ENCODE results near the gene ARHGEF28.

The ARHGEF28 gene

GRCh38 chr5:73808911-73809310 is 182.9 kb downstream of the ARHGEF28 start:
- Histone ChIP-seq H3K36me3 (ENCODE audit: insufficient read depth, insufficient read length, low read length) (no peaks in the 10 kb centered on the region), H3K9me3 (ENCODE audit: insufficient read depth, low read length) (no peaks in the 10 kb centered on the region), H3K4me3 (ENCODE audit: insufficient read length, low read depth) (no peak overlapping the region), H3K4me1 (ENCODE audit: insufficient read depth, insufficient read length) (no peaks in the 10 kb centered on the region), H3K9ac (ENCODE audit: insufficient read length, low read depth) (no peak overlapping the region), H3K27me3 (ENCODE audit: insufficient read depth, insufficient read length) (no peaks in the 10 kb centered on the region)
- DNase-seq (ENCODE audit: low read depth, low spot score) = no peak
- TF ChIP-seq YY1 (IDR thresholded peaks at IDR 0.05; ENCODE audit: insufficient read depth, insufficient read length) (no peak), ZNF274 (IDR thresholded peaks at IDR 0.05; ENCODE audit: low read depth, low read length) (no peak), SUZ12 (IDR thresholded peaks at IDR 0.05; ENCODE audit: extremely low read depth, insufficient read depth, insufficient read length) (no peak)

- no peaks in the 10 kb centered on the region for H3K27me3 ChIP-seq (ENCODE audit: insufficient read depth, insufficient read length)
- H3K9ac ChIP-seq (ENCODE audit: insufficient read length, low read depth) = no peak overlapping the region
These were observed 184.4 kb downstream of the ARHGEF28 start for GRCh38 chr5:73810429-73810828.

GRCh38 chr5:73812457-73812856 is 186.5 kb downstream of the ARHGEF28 start:
- DNase-seq (ENCODE audit: low read depth, low spot score) = no peak
- Histone ChIP-seq H3K27me3 (ENCODE audit: insufficient read depth, insufficient read length) (no peaks in the 10 kb centered on the region), H3K36me3 (ENCODE audit: insufficient read depth, insufficient read length, low read length) (no peaks in the 10 kb centered on the region), H3K9me3 (ENCODE audit: insufficient read depth, low read length) (no peaks in the 10 kb centered on the region), H3K4me1 (ENCODE audit: insufficient read depth, insufficient read length) (no peaks in the 10 kb centered on the region), H3K4me3 (ENCODE audit: insufficient read length, low read depth) (no peak overlapping the region), H3K9ac (ENCODE audit: insufficient read length, low read depth) (no peak overlapping the region)
- TF ChIP-seq SUZ12 (IDR thresholded peaks at IDR 0.05; ENCODE audit: extremely low read depth, insufficient read depth, insufficient read length) (no peak), ZNF274 (IDR thresholded peaks at IDR 0.05; ENCODE audit: low read depth, low read length) (no peak), YY1 (IDR thresholded peaks at IDR 0.05; ENCODE audit: insufficient read depth, insufficient read length) (no peak)

More at GRCh38 chr5:73810429-73810828, 184.4 kb downstream of the ARHGEF28 start:
- no peak for TF ChIP-seq SUZ12 (IDR thresholded peaks at IDR 0.05; ENCODE audit: extremely low read depth, insufficient read depth, insufficient read length)
- TF ChIP-seq YY1 (IDR thresholded peaks at IDR 0.05; ENCODE audit: insufficient read depth, insufficient read length) = no peak
- no peak for TF ChIP-seq ZNF274 (IDR thresholded peaks at IDR 0.05; ENCODE audit: low read depth, low read length)
- H3K9me3 ChIP-seq (ENCODE audit: insufficient read depth, low read length) = no peaks in the 10 kb centered on the region
- no peaks in the 10 kb centered on the region for H3K36me3 ChIP-seq (ENCODE audit: insufficient read depth, insufficient read length, low read length)
- H3K4me3 ChIP-seq (ENCODE audit: insufficient read length, low read depth) = no peak overlapping the region
- no peaks in the 10 kb centered on the region for H3K4me1 ChIP-seq (ENCODE audit: insufficient read depth, insufficient read length)
- no peak for DNase-seq (ENCODE audit: low read depth, low spot score)

GRCh38 chr5:73812962-73813588 is 187.1 kb downstream of the ARHGEF28 start:
- no peak for DNase-seq (ENCODE audit: low read depth, low spot score)
- Histone ChIP-seq H3K9me3 (ENCODE audit: insufficient read depth, low read length) (no peaks in the 10 kb centered on the region), H3K4me3 (ENCODE audit: insufficient read length, low read depth) (no peak overlapping the region), H3K9ac (ENCODE audit: insufficient read length, low read depth) (no peak overlapping the region), H3K27me3 (ENCODE audit: insufficient read depth, insufficient read length) (no peaks in the 10 kb centered on the region), H3K36me3 (ENCODE audit: insufficient read depth, insufficient read length, low read length) (no peaks in the 10 kb centered on the region), H3K4me1 (ENCODE audit: insufficient read depth, insufficient read length) (no peaks in the 10 kb centered on the region)
- TF ChIP-seq ZNF274 (IDR thresholded peaks at IDR 0.05; ENCODE audit: low read depth, low read length) (no peak), SUZ12 (IDR thresholded peaks at IDR 0.05; ENCODE audit: extremely low read depth, insufficient read depth, insufficient read length) (no peak), YY1 (IDR thresholded peaks at IDR 0.05; ENCODE audit: insufficient read depth, insufficient read length) (no peak)

- Histone ChIP-seq H3K36me3 (ENCODE audit: insufficient read depth, insufficient read length, low read length) (no peaks in the 10 kb centered on the region), H3K4me3 (ENCODE audit: insufficient read length, low read depth) (no peak overlapping the region), H3K4me1 (ENCODE audit: insufficient read depth, insufficient read length) (no peaks in the 10 kb centered on the region), H3K27me3 (ENCODE audit: insufficient read depth, insufficient read length) (no peaks in the 10 kb centered on the region), H3K9me3 (ENCODE audit: insufficient read depth, low read length) (no peaks in the 10 kb centered on the region), H3K9ac (ENCODE audit: insufficient read length, low read depth) (no peak overlapping the region)
- DNase-seq (ENCODE audit: low read depth, low spot score) = no peak
- no peak for TF ChIP-seq ZNF274 (IDR thresholded peaks at IDR 0.05; ENCODE audit: low read depth, low read length)
- no peak for TF ChIP-seq SUZ12 (IDR thresholded peaks at IDR 0.05; ENCODE audit: extremely low read depth, insufficient read depth, insufficient read length)
- no peak for TF ChIP-seq YY1 (IDR thresholded peaks at IDR 0.05; ENCODE audit: insufficient read depth, insufficient read length)
These were observed 188.3 kb downstream of the ARHGEF28 start for GRCh38 chr5:73814233-73814846.

- DNase-seq (ENCODE audit: low read depth, low spot score) = no peak
- Histone ChIP-seq H3K36me3 (ENCODE audit: insufficient read depth, insufficient read length, low read length) (no peaks in the 10 kb centered on the region), H3K27me3 (ENCODE audit: insufficient read depth, insufficient read length) (no peaks in the 10 kb centered on the region), H3K9me3 (ENCODE audit: insufficient read depth, low read length) (no peaks in the 10 kb centered on the region), H3K4me3 (ENCODE audit: insufficient read length, low read depth) (no peak overlapping the region), H3K4me1 (ENCODE audit: insufficient read depth, insufficient read length) (no peaks in the 10 kb centered on the region), H3K9ac (ENCODE audit: insufficient read length, low read depth) (no peak overlapping the region)
- TF ChIP-seq YY1 (IDR thresholded peaks at IDR 0.05; ENCODE audit: insufficient read depth, insufficient read length) (no peak), ZNF274 (IDR thresholded peaks at IDR 0.05; ENCODE audit: low read depth, low read length) (no peak), SUZ12 (IDR thresholded peaks at IDR 0.05; ENCODE audit: extremely low read depth, insufficient read depth, insufficient read length) (no peak)
These were observed 189.6 kb downstream of the ARHGEF28 start for GRCh38 chr5:73815631-73816030.

GRCh38 chr5:73816656-73817420 is 190.8 kb downstream of the ARHGEF28 start:
- Histone ChIP-seq H3K4me1 (ENCODE audit: insufficient read depth, insufficient read length) (no peaks in the 10 kb centered on the region), H3K36me3 (ENCODE audit: insufficient read depth, insufficient read length, low read length) (no peaks in the 10 kb centered on the region), H3K4me3 (ENCODE audit: insufficient read length, low read depth) (no peak overlapping the region), H3K9me3 (ENCODE audit: insufficient read depth, low read length) (no peaks in the 10 kb centered on the region), H3K27me3 (ENCODE audit: insufficient read depth, insufficient read length) (no peaks in the 10 kb centered on the region), H3K9ac (ENCODE audit: insufficient read length, low read depth) (no peak overlapping the region)
- no peak for DNase-seq (ENCODE audit: low read depth, low spot score)
- TF ChIP-seq YY1 (IDR thresholded peaks at IDR 0.05; ENCODE audit: insufficient read depth, insufficient read length) (no peak), ZNF274 (IDR thresholded peaks at IDR 0.05; ENCODE audit: low read depth, low read length) (no peak), SUZ12 (IDR thresholded peaks at IDR 0.05; ENCODE audit: extremely low read depth, insufficient read depth, insufficient read length) (no peak)
